LHCN-M2 (cell line): ENCODE measurements around the gene NR4A1. TPM values are rescaled to one million over a fixed set of nuclear protein-coding genes. Genes with fewer than 3 reads are reported as not detected.
"Not testable (repeated sequence)": the region's sequence is repeated elsewhere in the genome, so short reads cannot be mapped to it uniquely, and the experiment has no call there.

Experiments used
- DNase-seq: peaks from one replicate; pipeline ENCODE4 v3.0.0-alpha.2; 2012; ENCODE audit warnings: low read depth
- total RNA-seq: library from RNA; depleted of rRNA; stranded (reverse); fragments of >200 nt; gene quantifications from 2 replicates; pipeline ENCODE4 v1.2.3, GENCODE V29; 2014; rRNA removed

NR4A1 gene
- total RNA-seq, 1 experiment from 2014 or later, result 1.3 TPM

- DNase-seq, result no peak
Observed at GRCh38 chr12:52097045-52097666, 45.9 kb downstream of the NR4A1 start.

DNA sequence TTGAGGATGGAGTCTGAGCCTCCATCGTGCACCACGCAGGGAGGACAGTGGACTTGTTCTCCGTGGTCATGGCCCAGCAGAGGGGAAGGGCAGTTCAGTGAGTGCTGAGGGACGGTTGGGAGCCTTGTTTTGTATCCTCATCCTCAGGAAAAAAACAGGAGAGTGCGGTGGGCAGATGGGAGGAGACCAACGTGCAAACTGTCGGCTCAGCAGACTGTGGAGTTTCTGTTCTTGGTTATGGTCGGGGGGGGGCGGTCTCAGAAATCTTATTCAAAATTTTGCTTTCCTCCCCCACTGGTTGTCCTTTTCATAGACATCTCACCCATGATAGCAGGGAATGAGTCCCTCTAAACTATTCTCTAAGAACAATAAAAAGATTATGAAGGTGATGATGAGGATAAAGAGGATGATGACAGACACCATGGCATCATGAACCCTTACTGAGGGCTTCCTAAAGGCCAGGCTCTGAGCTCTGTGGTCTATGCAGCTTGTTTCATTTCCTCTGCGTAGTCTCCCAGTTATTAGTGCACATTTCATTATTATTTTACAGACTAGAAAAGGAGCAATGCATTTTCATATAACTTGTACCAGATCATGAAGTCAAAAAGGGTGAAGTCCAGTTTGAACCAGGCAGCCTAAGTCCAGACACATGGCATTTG, 53.3 kb downstream of the NR4A1 start:
- not testable (repeated sequence) for DNase-seq

Other genes with a start within 250 kb of the NR4A1 start
- 0.13 and 0.17 TPM in 2 replicates for gene FIGNL2, start 202.7 kb upstream of the NR4A1 start, total RNA-seq
- not detected in 2 replicates for gene ANKRD33, start 163.3 kb upstream of the NR4A1 start, total RNA-seq
- 1.5 and 2.6 TPM in 2 replicates for gene ACVRL1, start 143.9 kb upstream of the NR4A1 start, total RNA-seq
- gene ACVR1B, start 99.7 kb upstream of the NR4A1 start, total RNA-seq, result 8.5 and 11.0 TPM in 2 replicates
- gene TAMALIN, start 44.5 kb upstream of the NR4A1 start, total RNA-seq, result 1.8 and 4.5 TPM in 2 replicates
- 69.2 and 70.4 TPM in 2 replicates for gene ATG101, start 18.5 kb downstream of the NR4A1 start, total RNA-seq
- not detected in 2 replicates for gene SMIM41, start 28.3 kb downstream of the NR4A1 start, total RNA-seq
- 4.2 and 6.7 TPM in 2 replicates for gene KRT80, start 140.6 kb downstream of the NR4A1 start, total RNA-seq
- 0.40 and 2.2 TPM in 2 replicates for gene KRT7, start 181.8 kb downstream of the NR4A1 start, total RNA-seq
- gene KRT86, start 223.2 kb downstream of the NR4A1 start, total RNA-seq, result 0.06 TPM in 1 of 2 replicates, not detected in the other
- 0.11 and 1.2 TPM in 2 replicates for gene KRT81, start 240.1 kb downstream of the NR4A1 start, total RNA-seq